Mucosa of descending colon (tissue), 3 donors: ENCODE measurements around the gene C12orf54. TPM values are rescaled to one million over a fixed set of nuclear protein-coding genes. Genes with fewer than 3 reads are reported as not detected.
"Not testable (repeated sequence)": the region's sequence is repeated elsewhere in the genome, so short reads cannot be mapped to it uniquely, and the experiment has no call there.

Experiments
- ATAC-seq: fragments of 200-7000 bp; cut with Tn5 transposase; one replicate; pipeline ENCODE4 v1.9.1; 2020; ENCODE audit warnings: mild to moderate bottlenecking, moderate library complexity
- DNase-seq, 3 donors: peaks; one replicate each; pipeline ENCODE4 v3.0.0-alpha.2; 2020
- H3K36me3 ChIP-seq: fragments of 200-600 bp; one replicate; pipeline ENCODE4 v1.8.0; 2021; ENCODE audit warnings: low read depth, mild to moderate bottlenecking
- H3K4me1 ChIP-seq: fragments of 200-600 bp; one replicate; pipeline ENCODE4 v1.8.0; 2021; ENCODE audit warnings: low read depth, mild to moderate bottlenecking
- H3K4me3 ChIP-seq: fragments of 200-600 bp; one replicate; pipeline ENCODE4 v1.8.0; 2021; ENCODE audit warnings: mild to moderate bottlenecking
- H3K9me3 ChIP-seq: fragments of 200-600 bp; one replicate; pipeline ENCODE4 v1.8.0; 2021; ENCODE audit warnings: mild to moderate bottlenecking
- intact Hi-C, 2 donors: fragments of 100-400 bp; cut with DNase I in 1 of 2; cut with micrococcal nuclease in 1 of 2; formaldehyde crosslinking; loops; one replicate each; pipeline versions ENCODE4 v1.11.0 to v1.11.1; 2022; cut with DNase I, micrococcal nuclease
- total RNA-seq, 3 donors: library from RNA; stranded (reverse); fragmentation: NEBNext Ultra II Directional in 2 of 3; extraction: Animal tissue kit (Norgen Biotek cat#: 25700) in 2 of 3; gene quantifications; one replicate each; pipeline versions ENCODE4 v1.2.1 to v1.2.4, GENCODE V29; 2021 to 2023
- TF ChIP-seq, protein P1 (sequence below): fragments of 200-600 bp; IDR thresholded peaks from one replicate; pipeline ENCODE4 v1.8.0; 2022; ENCODE audit warnings: antibody characterized with exemption, mild to moderate bottlenecking
- donor health status: DM: no; HTN: no; CAD: no; lungs with moderate emphysema.
- donor health status: DM: no; HTN: no; CAD: no.
- donor health status: DM: no; HTN: yes; CAD: no.

The C12orf54 gene
- total RNA-seq, 3 donors from 2014 or later: 0.41 TPM; not detected in 2

DNA sequence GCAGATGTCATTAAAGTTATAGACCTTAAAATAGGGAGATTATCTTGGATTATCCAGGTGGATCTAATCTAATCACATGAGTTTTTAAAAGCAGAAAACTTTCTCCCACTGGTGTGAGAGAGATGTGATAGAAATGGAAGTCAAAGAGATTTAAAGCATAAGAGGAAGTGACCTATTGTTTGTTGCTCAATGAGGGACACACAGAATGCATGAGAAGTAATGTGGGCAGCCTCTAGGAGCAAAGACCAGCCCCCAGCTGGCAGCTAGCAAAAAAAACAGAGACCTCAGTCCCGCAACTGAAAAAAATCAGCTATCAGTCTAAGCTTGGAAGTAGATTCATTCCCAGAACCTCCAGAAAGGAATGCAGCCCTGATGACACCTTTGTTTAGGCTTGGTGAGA is 34.5 kb upstream of the C12orf54 start:
- TF ChIP-seq, protein P1, sequence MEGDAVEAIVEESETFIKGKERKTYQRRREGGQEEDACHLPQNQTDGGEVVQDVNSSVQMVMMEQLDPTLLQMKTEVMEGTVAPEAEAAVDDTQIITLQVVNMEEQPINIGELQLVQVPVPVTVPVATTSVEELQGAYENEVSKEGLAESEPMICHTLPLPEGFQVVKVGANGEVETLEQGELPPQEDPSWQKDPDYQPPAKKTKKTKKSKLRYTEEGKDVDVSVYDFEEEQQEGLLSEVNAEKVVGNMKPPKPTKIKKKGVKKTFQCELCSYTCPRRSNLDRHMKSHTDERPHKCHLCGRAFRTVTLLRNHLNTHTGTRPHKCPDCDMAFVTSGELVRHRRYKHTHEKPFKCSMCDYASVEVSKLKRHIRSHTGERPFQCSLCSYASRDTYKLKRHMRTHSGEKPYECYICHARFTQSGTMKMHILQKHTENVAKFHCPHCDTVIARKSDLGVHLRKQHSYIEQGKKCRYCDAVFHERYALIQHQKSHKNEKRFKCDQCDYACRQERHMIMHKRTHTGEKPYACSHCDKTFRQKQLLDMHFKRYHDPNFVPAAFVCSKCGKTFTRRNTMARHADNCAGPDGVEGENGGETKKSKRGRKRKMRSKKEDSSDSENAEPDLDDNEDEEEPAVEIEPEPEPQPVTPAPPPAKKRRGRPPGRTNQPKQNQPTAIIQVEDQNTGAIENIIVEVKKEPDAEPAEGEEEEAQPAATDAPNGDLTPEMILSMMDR: no peak
- no peaks in the 10 kb centered on the region for H3K36me3 ChIP-seq
- DNase-seq: no peak
- no peak overlapping the region for H3K4me3 ChIP-seq
- H3K4me1 ChIP-seq: no peaks in the 10 kb centered on the region
- intact Hi-C loops: no loop called here
- no peak for ATAC-seq
- no peaks in the 10 kb centered on the region for H3K9me3 ChIP-seq

DNA sequence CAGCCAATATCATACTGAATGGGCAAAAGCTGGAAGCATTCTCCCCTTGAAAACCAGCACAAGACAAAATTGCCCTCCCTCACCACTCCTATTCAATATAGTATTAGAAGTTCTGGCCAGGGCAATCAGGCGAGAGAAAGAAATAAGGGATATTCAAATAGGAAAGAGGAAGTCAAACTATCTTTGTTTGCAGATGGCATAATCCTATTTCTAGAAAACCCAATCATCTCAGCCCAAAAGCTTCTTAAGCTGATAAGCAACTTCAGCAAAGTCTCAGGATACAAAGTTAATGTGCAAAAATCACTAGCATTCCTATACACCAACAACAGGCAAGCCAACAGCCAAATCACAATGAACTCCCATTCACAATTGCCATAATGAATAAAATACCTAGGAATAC is 30.9 kb upstream of the C12orf54 start:
- DNase-seq (no peak), ATAC-seq (no peak)
- intact Hi-C loops: no loop called here
- no peaks in the 10 kb centered on the region for H3K4me1 ChIP-seq
- H3K4me3 ChIP-seq: no peak overlapping the region
- TF ChIP-seq, protein P1: no peak
- no peaks in the 10 kb centered on the region for H3K36me3 ChIP-seq
- H3K9me3 ChIP-seq: no peaks in the 10 kb centered on the region

DNA sequence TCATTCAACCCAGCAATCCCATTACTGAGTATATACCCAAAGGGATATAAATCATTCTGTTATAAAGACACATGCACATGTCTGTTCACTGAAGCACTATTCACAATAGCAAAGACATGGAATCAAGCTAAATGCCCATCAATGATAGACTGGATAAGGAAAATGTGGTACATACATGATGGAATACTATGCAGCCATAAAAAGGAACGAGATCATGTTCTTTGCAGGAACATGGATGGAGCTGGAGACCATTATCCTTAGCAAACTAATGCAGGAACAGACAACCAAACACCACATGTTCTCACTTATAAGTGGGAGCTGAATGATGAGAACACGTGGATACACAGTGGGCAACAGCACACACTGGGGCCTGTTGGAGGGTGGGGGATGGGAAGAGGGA is 29.3 kb upstream of the C12orf54 start:
- ATAC-seq, intact Hi-C loops, H3K4me3 ChIP-seq, H3K4me1 ChIP-seq, H3K9me3 ChIP-seq, DNase-seq, H3K36me3 ChIP-seq: not testable (repeated sequence)

DNA sequence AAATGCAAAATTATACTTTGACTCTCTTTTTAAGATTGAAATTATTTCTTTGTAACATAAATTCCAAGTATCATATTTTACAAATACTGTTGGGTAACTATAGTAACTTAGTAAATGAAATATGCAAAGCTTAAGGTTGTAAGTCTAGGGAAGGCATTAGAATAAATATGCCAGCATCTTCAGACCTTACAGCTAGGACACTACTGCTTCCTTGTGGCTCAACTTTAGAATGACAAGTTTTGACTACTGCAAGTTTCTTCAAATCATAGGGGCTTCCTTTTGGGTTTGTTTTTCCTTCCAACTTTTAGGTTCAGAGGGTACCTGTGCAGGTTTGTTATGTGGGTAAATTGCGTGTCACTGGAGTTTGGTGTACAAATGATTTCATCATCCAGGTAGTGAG is 27.6 kb upstream of the C12orf54 start:
- Histone ChIP-seq H3K36me3 (no peaks in the 10 kb centered on the region), H3K9me3 (no peaks in the 10 kb centered on the region), H3K4me1 (no peaks in the 10 kb centered on the region), H3K4me3 (no peak overlapping the region)
- DNase-seq: no peak
- TF ChIP-seq, protein P1: no peak
- intact Hi-C loops: no loop called here
- ATAC-seq: no peak

DNA sequence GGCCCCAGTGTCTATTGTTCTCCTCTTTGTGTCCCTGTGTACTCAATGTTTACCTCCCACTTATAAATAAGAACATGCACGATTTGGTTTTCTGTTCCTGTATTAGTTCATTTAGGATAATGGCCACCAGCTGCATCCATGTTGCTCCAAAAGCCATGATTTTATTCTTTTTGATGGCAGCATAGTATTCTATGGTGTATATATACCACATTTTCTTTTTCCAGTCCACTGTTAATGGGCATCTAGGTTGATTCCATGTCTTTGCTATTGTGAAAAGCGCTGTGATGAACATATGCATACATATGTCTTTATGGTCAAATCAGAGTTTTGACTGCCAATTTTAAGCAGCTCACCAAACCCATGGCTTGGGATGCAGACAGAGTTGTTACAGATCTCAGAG is 27.2 kb upstream of the C12orf54 start:
- H3K9me3 ChIP-seq: no peaks in the 10 kb centered on the region
- TF ChIP-seq, protein P1: no peak
- DNase-seq (no peak), ATAC-seq (no peak)
- H3K4me1 ChIP-seq: no peaks in the 10 kb centered on the region
- H3K36me3 ChIP-seq: no peaks in the 10 kb centered on the region
- intact Hi-C loops: no loop called here
- no peak overlapping the region for H3K4me3 ChIP-seq

DNA sequence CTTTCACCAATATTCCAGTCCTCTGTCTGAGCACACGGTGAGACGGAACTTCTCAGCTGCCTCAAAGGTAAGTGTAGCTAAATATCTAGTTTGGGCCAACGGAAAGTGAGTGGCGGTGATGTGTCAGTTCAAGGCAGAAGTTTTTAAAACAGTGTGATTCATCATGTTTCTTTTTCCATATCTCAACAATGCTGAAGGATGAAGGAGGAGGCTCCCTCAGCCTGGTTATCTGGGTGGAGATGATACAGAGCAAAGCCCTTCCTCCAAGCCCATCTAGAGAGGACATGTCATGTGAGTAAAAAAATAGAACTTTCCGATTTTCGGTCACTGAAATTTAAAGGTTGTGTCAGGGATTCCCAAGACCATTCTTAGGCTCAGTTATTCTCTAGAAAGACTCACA is 23.0 kb upstream of the C12orf54 start:
- TF ChIP-seq, protein P1: no peak
- ATAC-seq: no peak
- intact Hi-C loops: no loop called here

DNA sequence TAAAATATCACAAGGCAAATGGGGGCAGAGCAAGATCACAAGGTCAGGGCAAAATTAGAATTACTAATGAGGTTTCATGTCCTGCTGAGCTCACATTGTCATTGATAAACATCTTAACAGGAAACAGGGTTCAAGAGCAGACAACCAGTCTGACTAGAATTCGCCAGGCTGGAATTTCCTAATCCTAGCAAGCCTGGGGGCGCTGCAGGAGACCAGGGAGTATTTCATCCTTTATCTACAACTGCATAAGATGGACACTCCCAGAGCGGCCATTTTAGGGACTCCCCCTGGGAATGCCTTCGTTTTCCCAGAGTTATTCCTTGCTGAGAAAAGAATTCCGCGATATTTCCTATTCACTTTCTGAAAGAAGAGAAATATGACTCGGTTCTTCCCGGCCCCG is 13.3 kb upstream of the C12orf54 start:
- ATAC-seq, DNase-seq, H3K4me1 ChIP-seq, H3K4me3 ChIP-seq, H3K36me3 ChIP-seq, intact Hi-C loops: not testable (repeated sequence)
- peaks cover 29% of the 10 kb centered on the region for H3K9me3 ChIP-seq

More for the DNA sequence above, 23.0 kb upstream of the C12orf54 start:
- Histone ChIP-seq H3K4me3 (no peak overlapping the region), H3K4me1 (no peaks in the 10 kb centered on the region), H3K9me3 (no peaks in the 10 kb centered on the region), H3K36me3 (no peaks in the 10 kb centered on the region)
- no peak for DNase-seq
